Measurements from ENCODE around the gene HNRNPF. TPM values are rescaled to one million over a fixed set of nuclear protein-coding genes. Genes with fewer than 3 reads are reported as not detected.
"Not testable (repeated sequence)": the region's sequence is repeated elsewhere in the genome, so short reads cannot be mapped to it uniquely, and the experiment has no call there.

The HNRNPF gene
- total and polyA plus RNA-seq, 8 donors: 26.5 to 103 (median 72.1) TPM

- no peak overlapping the region for H3K4me3 ChIP-seq
- TF ChIP-seq CTCF (IDR thresholded peaks at IDR 0.05): no peak
- ATAC-seq (no peak), FAIRE-seq (no peak), DNase-seq (peak in 1 of 6 donors; percentile 38)
- no peaks in the 10 kb centered on the region for H3K4me1 ChIP-seq
- WGBS, 2 donors: 69 to 82% methylated on average over 12 of the region's 12 CpGs
- intact Hi-C loops (cut with DNase I): no loop called here
- H3K27ac ChIP-seq: no peak overlapping the region
- H3K27me3 ChIP-seq: no peaks in the 10 kb centered on the region
- H3K36me3 ChIP-seq: no peaks in the 10 kb centered on the region
- H3K9me3 ChIP-seq: no peaks in the 10 kb centered on the region
These were observed 70.9 kb downstream of the HNRNPF start for GRCh38 chr10:43338117-43338516.

DNA sequence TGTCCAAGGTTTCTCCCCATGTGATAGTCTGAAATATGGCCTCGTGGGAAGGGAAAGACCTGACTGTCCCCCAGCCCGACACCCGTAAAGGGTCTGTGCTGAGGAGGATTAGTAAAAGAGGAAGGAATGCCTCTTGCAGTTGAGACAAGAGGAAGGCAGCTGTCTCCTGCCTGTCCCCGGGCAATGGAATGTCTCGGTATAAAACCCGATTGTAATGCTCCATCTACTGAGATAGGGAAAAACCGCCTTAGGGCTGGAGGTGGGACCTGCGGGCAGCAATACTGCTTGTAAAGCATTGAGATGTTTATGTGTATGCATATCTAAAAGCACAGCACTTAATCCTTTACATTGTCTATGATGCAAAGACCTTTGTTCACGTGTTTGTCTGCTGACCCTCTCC, 71.5 kb downstream of the HNRNPF start:
- H3K4me1 ChIP-seq; FAIRE-seq; H3K27me3 ChIP-seq; H3K27ac ChIP-seq; ATAC-seq; DNase-seq; intact Hi-C loops (cut with DNase I); H3K9me3 ChIP-seq; H3K36me3 ChIP-seq; H3K4me3 ChIP-seq: not testable (repeated sequence)
- 48 to 62% methylated on average over 5 to 7 of the region's 9 CpGs for WGBS, 2 donors

- peak; percentile 56 to 77 (median 71) for ATAC-seq
- Histone ChIP-seq H3K9me3 (no peaks in the 10 kb centered on the region), H3K4me3 (no peak overlapping the region), H3K27me3 (no peaks in the 10 kb centered on the region), H3K27ac (peak overlapping the region in 2 of 4 donors; percentile 53 to 68), H3K36me3 (no peaks in the 10 kb centered on the region), H3K4me1 (no peaks in the 10 kb centered on the region)
- no peak for TF ChIP-seq CTCF (IDR thresholded peaks at IDR 0.05)
- DNase-seq: peak in 1 of 6 donors; percentile 40
- intact Hi-C loops (cut with DNase I): no loop called here
- 73 to 74% methylated on average over 9 of the region's 9 CpGs for WGBS, 2 donors
- FAIRE-seq: no peak
These were observed 72.2 kb downstream of the HNRNPF start for GRCh38 chr10:43336641-43337318.

GRCh38 chr10:43336061-43336460, 72.9 kb downstream of the HNRNPF start:
- 70 to 83% methylated on average over 3 of the region's 3 CpGs for WGBS, 2 donors
- H3K27ac ChIP-seq: no peak overlapping the region
- H3K9me3 ChIP-seq: no peaks in the 10 kb centered on the region
- FAIRE-seq: no peak
- ATAC-seq: no peak
- no peak for TF ChIP-seq CTCF (IDR thresholded peaks at IDR 0.05)
- H3K4me1 ChIP-seq: no peaks in the 10 kb centered on the region
- no peak for DNase-seq
- intact Hi-C loops (cut with DNase I): no loop called here
- H3K27me3 ChIP-seq: no peaks in the 10 kb centered on the region
- H3K4me3 ChIP-seq: no peak overlapping the region
- H3K36me3 ChIP-seq: no peaks in the 10 kb centered on the region

Other genes starting within 250 kb of the HNRNPF start
- gene RASGEF1A, start 142.1 kb downstream of the HNRNPF start, total RNA-seq: 1 to 10 TPM; 1.4 to 5.1 (median 3.1) TPM
- 1 to 10 TPM; 1.4 to 5.2 TPM for gene RASGEF1A, start 142.1 kb downstream of the HNRNPF start, polyA plus RNA-seq
- under 1 TPM in 1 of 6 donors, not detected in 5; 0.31 TPM for gene FXYD4, start 37.5 kb downstream of the HNRNPF start, total RNA-seq
- gene FXYD4, start 37.5 kb downstream of the HNRNPF start, polyA plus RNA-seq: under 1 TPM in 1 of 2 donors, not detected in 1; 0.28 TPM
- gene ZNF487, start 27.9 kb upstream of the HNRNPF start, total RNA-seq: 1 to 10 TPM in 5 of 6 donors, under 1 TPM in 1; 0.85 to 3.0 (median 1.7) TPM
- 1 to 10 TPM; 2.2 to 5.0 TPM for gene ZNF487, start 27.9 kb upstream of the HNRNPF start, polyA plus RNA-seq
- 1 to 10 TPM; 1.2 to 3.5 (median 2.4) TPM for gene ZNF239, start 165.4 kb upstream of the HNRNPF start, total RNA-seq
- 1 to 10 TPM; 4.8 to 5.1 TPM for gene ZNF239, start 165.4 kb upstream of the HNRNPF start, polyA plus RNA-seq
- gene ZNF485, start 197.3 kb upstream of the HNRNPF start, total RNA-seq: 1 to 10 TPM; 3.5 to 5.7 (median 4.3) TPM
- gene ZNF485, start 197.3 kb upstream of the HNRNPF start, polyA plus RNA-seq: 1 to 10 TPM; 2.8 to 3.3 TPM
- gene ZNF32, start 239.7 kb upstream of the HNRNPF start, total RNA-seq: 10 to 100 TPM; 14.8 to 24.5 (median 19.5) TPM
- gene ZNF32, start 239.7 kb upstream of the HNRNPF start, polyA plus RNA-seq: 10 to 100 TPM; 46.1 to 56.3 TPM